Erythroblast (primary cell): ENCODE data around the gene MYCN.

ENCODE experiments used
- GATA1 ChIP-seq: IDR thresholded peaks from 2 replicates; pipeline ENCODE4 v1.6.1; 2011; ENCODE audit warnings: low read depth, mild to moderate bottlenecking, control low read depth, low read length, moderate library complexity
- POLR2A ChIP-seq: IDR thresholded peaks from 2 replicates; pipeline ENCODE4 v1.6.1; 2011; ENCODE audit warnings: mild to moderate bottlenecking, low read length

- TF ChIP-seq GATA1: no peak
- TF ChIP-seq POLR2A: no peak
Measured at GRCh38 chr2:15897431-15898098, 42.8 kb upstream of the MYCN start.
